ENCODE results near the gene GOLGA8B.
"Not testable (repeated sequence)": the region's sequence is repeated elsewhere in the genome, so short reads cannot be mapped to it uniquely, and the experiment has no call there.

GOLGA8B gene, protein sequence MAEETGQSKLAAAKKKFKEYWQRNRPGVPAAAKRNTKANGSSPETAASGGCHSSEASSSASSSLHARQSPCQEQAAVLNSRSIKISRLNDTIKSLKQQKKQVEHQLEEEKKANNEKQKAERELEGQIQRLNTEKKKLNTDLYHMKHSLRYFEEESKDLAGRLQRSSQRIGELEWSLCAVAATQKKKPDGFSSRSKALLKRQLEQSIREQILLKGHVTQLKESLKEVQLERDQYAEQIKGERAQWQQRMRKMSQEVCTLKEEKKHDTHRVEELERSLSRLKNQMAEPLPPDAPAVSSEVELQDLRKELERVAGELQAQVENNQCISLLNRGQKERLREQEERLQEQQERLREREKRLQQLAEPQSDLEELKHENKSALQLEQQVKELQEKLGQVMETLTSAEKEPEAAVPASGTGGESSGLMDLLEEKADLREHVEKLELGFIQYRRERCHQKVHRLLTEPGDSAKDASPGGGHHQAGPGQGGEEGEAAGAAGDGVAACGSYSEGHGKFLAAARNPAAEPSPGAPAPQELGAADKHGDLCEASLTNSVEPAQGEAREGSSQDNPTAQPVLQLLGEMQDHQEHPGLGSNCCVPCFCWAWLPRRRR

GRCh38 chr15:34583399-34584329 is at the start of gene GOLGA8B:
Gene GOLGA8B, minus strand, starts transcription at chr15:34583651. Its CDS starts 47,739 bp downstream, at chr15:34535912.
- no peak for TF ChIP-seq CTCF (IDR thresholded peaks at IDR 0.05; ENCODE audit: low read depth, low read length)
- peak within 1 kb of the TSS; percentile 68 for H3K4me3 ChIP-seq (ENCODE audit: low read depth, low read length)

DNA sequence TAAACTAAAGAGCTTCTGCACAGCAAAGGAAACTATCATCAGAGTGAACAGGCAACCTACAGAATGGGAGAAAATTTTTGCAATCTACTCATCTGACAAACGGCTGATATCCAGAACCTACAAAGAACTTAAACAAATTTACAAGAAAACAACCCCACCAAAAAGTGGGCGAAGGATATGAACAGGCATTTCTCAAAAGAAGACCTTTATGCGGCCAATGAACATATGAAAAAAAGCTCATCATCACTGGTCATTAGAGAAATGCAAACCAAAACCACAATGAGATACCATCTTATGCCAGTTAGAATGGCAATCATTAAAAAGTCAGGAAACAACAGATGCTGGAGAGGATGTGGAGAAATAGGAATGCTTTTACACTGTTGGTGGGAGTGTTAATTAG is 49.7 kb upstream of the GOLGA8B start:
- not testable (repeated sequence) for H3K4me3 ChIP-seq (ENCODE audit: low read depth, low read length)

DNA sequence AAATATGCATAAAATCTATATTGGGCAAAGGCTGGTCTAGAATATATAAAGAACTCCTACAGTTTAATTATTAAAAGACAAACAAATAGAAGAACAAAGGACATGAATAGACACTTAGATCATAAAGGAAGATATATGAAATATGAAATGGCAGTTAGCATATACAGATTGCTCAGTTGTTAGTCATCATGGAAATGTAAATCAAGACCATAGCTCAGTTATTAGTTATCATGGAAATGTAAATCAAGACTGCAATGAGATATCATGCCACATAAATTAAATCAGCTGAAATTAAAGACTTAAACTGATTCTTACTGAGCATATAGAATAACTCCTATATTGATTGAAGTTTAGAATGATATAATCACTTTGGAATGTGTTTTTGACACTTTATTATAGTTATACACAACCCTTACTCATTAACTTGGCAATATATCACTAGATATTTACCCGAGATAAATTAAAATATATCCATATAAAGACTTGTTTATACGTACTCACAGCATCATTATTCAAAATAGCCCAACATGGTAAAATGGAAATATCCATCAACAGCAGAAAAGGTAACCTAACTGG is 45.2 kb upstream of the GOLGA8B start:
- no peak overlapping the region for H3K4me3 ChIP-seq (ENCODE audit: low read depth, low read length)
- no peak for TF ChIP-seq CTCF (IDR thresholded peaks at IDR 0.05; ENCODE audit: low read depth, low read length)

GRCh38 chr15:34625007-34625406 is 41.6 kb upstream of the GOLGA8B start:
- H3K4me3 ChIP-seq (ENCODE audit: low read depth, low read length): no peak overlapping the region
- TF ChIP-seq CTCF (IDR thresholded peaks at IDR 0.05; ENCODE audit: low read depth, low read length): no peak

- no peak overlapping the region for H3K4me3 ChIP-seq (ENCODE audit: low read depth, low read length)
Measured at GRCh38 chr15:34621675-34622074, 38.2 kb upstream of the GOLGA8B start.

GRCh38 chr15:34620814-34621213 is 37.4 kb upstream of the GOLGA8B start:
- no peak overlapping the region for H3K4me3 ChIP-seq (ENCODE audit: low read depth, low read length)
- no peak for TF ChIP-seq CTCF (IDR thresholded peaks at IDR 0.05; ENCODE audit: low read depth, low read length)

More at GRCh38 chr15:34621675-34622074, 38.2 kb upstream of the GOLGA8B start:
- 0 out of 2 replicates have a peak, but pooled peaks have one; percentile 6 for TF ChIP-seq CTCF (IDR thresholded peaks at IDR 0.05; ENCODE audit: low read depth, low read length)

GRCh38 chr15:34620142-34620541 is 36.7 kb upstream of the GOLGA8B start:
- H3K4me3 ChIP-seq (ENCODE audit: low read depth, low read length): no peak overlapping the region
- no peak for TF ChIP-seq CTCF (IDR thresholded peaks at IDR 0.05; ENCODE audit: low read depth, low read length)

Data from WI38 (cell line).